Mucosa of descending colon (tissue), 3 donors: ENCODE results near the gene KRTAP1-4. TPM values are rescaled to one million over a fixed set of nuclear protein-coding genes. Genes with fewer than 3 reads are reported as not detected.

Source experiments
- ATAC-seq: fragments of 200-7000 bp; cut with Tn5 transposase; one replicate; pipeline ENCODE4 v1.9.1; 2020; ENCODE audit warnings: mild to moderate bottlenecking, moderate library complexity
- DNase-seq, 3 donors: peaks; one replicate each; pipeline ENCODE4 v3.0.0-alpha.2; 2020
- H3K36me3 ChIP-seq: fragments of 200-600 bp; one replicate; pipeline ENCODE4 v1.8.0; 2021; ENCODE audit warnings: low read depth, mild to moderate bottlenecking
- H3K4me1 ChIP-seq: fragments of 200-600 bp; one replicate; pipeline ENCODE4 v1.8.0; 2021; ENCODE audit warnings: low read depth, mild to moderate bottlenecking
- H3K4me3 ChIP-seq: fragments of 200-600 bp; one replicate; pipeline ENCODE4 v1.8.0; 2021; ENCODE audit warnings: mild to moderate bottlenecking
- H3K9me3 ChIP-seq: fragments of 200-600 bp; one replicate; pipeline ENCODE4 v1.8.0; 2021; ENCODE audit warnings: mild to moderate bottlenecking
- CTCF ChIP-seq: fragments of 200-600 bp; IDR thresholded peaks from one replicate; pipeline ENCODE4 v1.8.0; 2022; ENCODE audit warnings: antibody characterized with exemption, mild to moderate bottlenecking
- intact Hi-C, 2 donors: fragments of 100-400 bp; cut with DNase I in 1 of 2; cut with micrococcal nuclease in 1 of 2; formaldehyde crosslinking; loops; one replicate each; pipeline versions ENCODE4 v1.11.0 to v1.11.1; 2022; cut with DNase I, micrococcal nuclease
- total RNA-seq, 3 donors: library from RNA; stranded (reverse); fragmentation: NEBNext Ultra II Directional in 2 of 3; extraction: Animal tissue kit (Norgen Biotek cat#: 25700) in 2 of 3; gene quantifications; one replicate each; pipeline versions ENCODE4 v1.2.1 to v1.2.4, GENCODE V29; 2021 to 2023
- donor health status: DM: no; HTN: no; CAD: no; lungs with moderate emphysema.
- donor health status: DM: no; HTN: no; CAD: no.
- donor health status: DM: no; HTN: yes; CAD: no.

The KRTAP1-4 gene
- total RNA-seq, 3 donors from 2014 or later = not detected

- no peak for TF ChIP-seq CTCF
- intact Hi-C loops = no loop called here
- Histone ChIP-seq H3K4me1 (no peaks in the 10 kb centered on the region), H3K9me3 (no peaks in the 10 kb centered on the region), H3K36me3 (no peaks in the 10 kb centered on the region), H3K4me3 (no peak overlapping the region)
- DNase-seq = no peak
- no peak for ATAC-seq
Measured at GRCh38 chr17:40996829-40997228, 33.2 kb downstream of the KRTAP1-4 start.

GRCh38 chr17:40995116-40995515 is 34.9 kb downstream of the KRTAP1-4 start:
- ATAC-seq = no peak
- no peaks in the 10 kb centered on the region for H3K9me3 ChIP-seq
- no peak for DNase-seq
- no peaks in the 10 kb centered on the region for H3K4me1 ChIP-seq
- TF ChIP-seq CTCF = no peak
- no peak overlapping the region for H3K4me3 ChIP-seq
- no peaks in the 10 kb centered on the region for H3K36me3 ChIP-seq
- intact Hi-C loops = no loop called here

DNA sequence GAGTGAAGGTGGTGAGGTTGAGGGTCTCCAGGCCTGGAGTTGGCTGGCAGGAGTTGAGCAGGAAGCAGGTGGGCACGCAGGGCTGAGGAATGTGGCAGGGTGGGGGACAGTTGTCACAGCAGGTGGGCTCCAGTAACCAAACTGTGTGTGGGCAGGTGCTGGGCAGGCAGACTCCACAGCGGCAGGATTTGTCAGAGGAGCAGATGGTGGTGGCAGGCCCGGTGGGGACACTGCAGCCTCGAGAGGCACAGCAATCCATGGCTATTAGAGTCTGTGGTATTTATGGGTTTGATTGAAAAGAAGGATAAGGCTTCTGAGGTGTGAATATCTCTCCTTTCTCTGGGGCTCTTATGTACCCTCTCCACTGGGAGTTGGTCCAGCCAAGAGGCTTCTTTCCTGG is 36.2 kb downstream of the KRTAP1-4 start, which contains the start of gene KRTAP3-3:
Gene KRTAP3-3 (minus strand): TSS at position 326 of the 400 bp plus-strand sequence. CDS start 67 bp downstream, at position 259.
- Histone ChIP-seq H3K4me1 (no peaks in the 10 kb centered on the region), H3K36me3 (no peaks in the 10 kb centered on the region), H3K4me3 (no peak within 1 kb of the TSS), H3K9me3 (no peaks in the 10 kb centered on the region)
- TF ChIP-seq CTCF = no peak
- ATAC-seq = no peak
- intact Hi-C loops = no loop called here
- DNase-seq = no peak

DNA sequence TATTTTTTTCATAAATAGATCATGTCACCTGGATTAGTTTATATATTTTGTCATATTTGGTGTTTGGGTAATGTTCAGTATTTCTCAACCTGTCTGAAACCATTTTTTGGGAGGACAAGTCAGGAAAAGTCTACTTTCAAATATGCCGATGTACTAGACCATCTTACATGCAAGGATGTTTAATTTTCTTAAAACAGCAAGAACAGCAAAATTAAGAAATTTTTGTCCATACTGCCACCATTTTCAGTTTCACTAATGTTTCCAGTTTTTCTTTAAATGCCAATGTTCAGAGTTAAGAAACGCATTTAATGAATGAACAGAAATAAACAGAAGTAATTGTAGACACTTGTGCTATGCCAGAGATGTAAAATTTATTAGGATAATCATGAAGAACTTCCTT is 36.9 kb downstream of the KRTAP1-4 start:
- H3K4me3 ChIP-seq = no peak overlapping the region
- no peak for DNase-seq
- ATAC-seq = no peak
- no peaks in the 10 kb centered on the region for H3K36me3 ChIP-seq
- H3K9me3 ChIP-seq = no peaks in the 10 kb centered on the region
- no peaks in the 10 kb centered on the region for H3K4me1 ChIP-seq
- intact Hi-C loops = no loop called here
- no peak for TF ChIP-seq CTCF

DNA sequence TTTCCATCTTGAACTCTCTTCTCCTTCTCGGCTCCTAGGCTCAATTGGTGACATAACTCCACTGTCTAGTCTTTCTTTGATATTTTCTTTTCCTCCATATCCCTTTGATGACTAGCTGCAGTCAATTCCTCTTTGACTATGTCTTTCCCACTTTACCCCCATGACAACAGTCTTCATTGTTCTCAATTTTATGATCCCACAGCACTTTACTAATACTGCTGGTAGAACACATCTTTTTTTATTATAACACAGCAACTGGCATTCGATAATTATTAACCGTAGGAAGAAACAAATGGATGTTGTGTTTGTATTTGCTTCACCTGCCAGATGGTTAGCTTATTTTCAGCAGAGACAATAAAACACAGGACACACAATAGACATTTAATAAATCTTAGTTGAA is 37.3 kb downstream of the KRTAP1-4 start:
- Histone ChIP-seq H3K4me3 (no peak overlapping the region), H3K4me1 (no peaks in the 10 kb centered on the region), H3K36me3 (no peaks in the 10 kb centered on the region), H3K9me3 (no peaks in the 10 kb centered on the region)
- intact Hi-C loops = no loop called here
- DNase-seq = no peak
- no peak for TF ChIP-seq CTCF
- peak; percentile 62 for ATAC-seq

GRCh38 chr17:40986920-40987319 is 43.1 kb downstream of the KRTAP1-4 start:
- intact Hi-C loops = no loop called here
- no peak for TF ChIP-seq CTCF
- Histone ChIP-seq H3K4me3 (no peak overlapping the region), H3K36me3 (no peaks in the 10 kb centered on the region), H3K9me3 (no peaks in the 10 kb centered on the region), H3K4me1 (no peaks in the 10 kb centered on the region)
- DNase-seq (no peak), ATAC-seq (no peak)
